ENCODE measurements around the gene FYB1.

Gene FYB1

GRCh38 chr5:39055768-39056398 lies 163.5 kb downstream of the FYB1 start:
- no peak for DNase-seq (ENCODE audit: low read depth in 2 of 2)
